HG02943 (cell line): ENCODE results near the gene ZNRD2.
A peak's percentile ranks its signal among the peaks of the same experiment; 100 is the strongest.

Experiments
- ATAC-seq: cut with Tn5 transposase; IDR thresholded peaks from one replicate; pipeline ENCODE4 v1.9.1; 2021; ENCODE audit warnings: mild to moderate bottlenecking, low read depth, moderate library complexity; ENCODE audit not compliant: unreplicated experiment

Gene ZNRD2

GRCh38 chr11:65569164-65569972 is 909 bp upstream of the ZNRD2 start:
- ATAC-seq, result no peak

GRCh38 chr11:65571420-65571819 is 1.1 kb downstream of the ZNRD2 start:
- no peak for ATAC-seq

- ATAC-seq, result no peak
Measured at GRCh38 chr11:65571940-65572339, 1.7 kb downstream of the ZNRD2 start.

- ATAC-seq, result no peak
Measured at GRCh38 chr11:65572356-65573051, 2.2 kb downstream of the ZNRD2 start, which contains the start of gene FAM89B. FAM89B (plus strand) TSS chr11:65572538; CDS start chr11:65572670, 132 bp downstream.

- ATAC-seq, result no peak
Measured at GRCh38 chr11:65573391-65574079, 3.3 kb downstream of the ZNRD2 start.

- ATAC-seq, result peak; percentile 27
Measured at GRCh38 chr11:65574109-65574810, 4.0 kb downstream of the ZNRD2 start.

- ATAC-seq, result no peak
Measured at GRCh38 chr11:65574811-65575567, 4.7 kb downstream of the ZNRD2 start.

- no peak for ATAC-seq
Measured at GRCh38 chr11:65575568-65576231, 5.4 kb downstream of the ZNRD2 start, which contains the start of gene EHBP1L1. EHBP1L1 (plus strand) TSS chr11:65576053; CDS start chr11:65576303, 250 bp downstream.

GRCh38 chr11:65576232-65576866 is 6.1 kb downstream of the ZNRD2 start:
- no peak for ATAC-seq

GRCh38 chr11:65576867-65577755 is 6.8 kb downstream of the ZNRD2 start:
- no peak for ATAC-seq

- ATAC-seq, result no peak
Measured at GRCh38 chr11:65577756-65578109, 7.5 kb downstream of the ZNRD2 start.

GRCh38 chr11:65578134-65578533 is 7.9 kb downstream of the ZNRD2 start:
- ATAC-seq, result no peak

- no peak for ATAC-seq
Measured at GRCh38 chr11:65578667-65579066, 8.4 kb downstream of the ZNRD2 start.

- ATAC-seq, result no peak
Measured at GRCh38 chr11:65579291-65579690, 9.0 kb downstream of the ZNRD2 start.

GRCh38 chr11:65580031-65580692 is 9.9 kb downstream of the ZNRD2 start:
- ATAC-seq, result no peak

- ATAC-seq, result no peak
Measured at GRCh38 chr11:65580756-65581155, 10.5 kb downstream of the ZNRD2 start.

GRCh38 chr11:65581928-65582327 is 11.7 kb downstream of the ZNRD2 start:
- no peak for ATAC-seq
